HG03280 (cell line): ENCODE results near the gene CFAP410.
"Not testable (repeated sequence)": the region's sequence is repeated elsewhere in the genome, so short reads cannot be mapped to it uniquely, and the experiment has no call there.

Experiments
- ATAC-seq: cut with Tn5 transposase; IDR thresholded peaks from one replicate; pipeline ENCODE4 v1.9.1; 2021; ENCODE audit warnings: mild to moderate bottlenecking, moderate library complexity; ENCODE audit not compliant: unreplicated experiment

Gene CFAP410

DNA sequence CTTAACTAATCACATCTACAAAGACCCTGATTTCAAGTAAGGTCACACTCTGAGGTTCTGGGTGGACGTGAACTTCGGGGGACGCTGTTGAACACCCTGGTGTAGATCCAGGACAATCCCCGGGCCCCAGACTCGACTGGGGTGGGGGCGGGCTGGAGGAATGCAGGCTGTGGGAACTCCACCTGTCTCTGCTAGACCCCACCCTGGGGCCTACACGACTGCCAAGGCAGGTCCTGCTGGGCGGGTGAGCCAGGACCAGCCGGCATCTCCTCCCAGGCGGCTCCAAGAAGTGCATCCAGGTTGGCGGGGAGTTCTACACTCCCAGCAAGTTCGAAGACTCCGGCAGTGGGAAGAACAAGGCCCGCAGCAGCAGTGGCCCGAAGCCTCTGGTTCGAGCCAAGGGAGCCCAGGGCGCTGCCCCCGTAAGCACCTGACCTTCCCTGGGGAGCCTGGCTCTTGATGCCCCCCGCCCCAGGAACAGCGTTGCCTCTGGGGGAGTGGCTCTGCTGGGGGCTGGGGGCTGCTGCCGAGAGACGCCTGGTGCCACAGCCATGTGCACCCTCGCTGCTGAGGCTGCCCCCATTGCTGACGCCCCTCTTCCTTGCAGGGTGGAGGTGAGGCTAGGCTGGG, 49.7 kb downstream of the CFAP410 start:
- ATAC-seq = no peak

DNA sequence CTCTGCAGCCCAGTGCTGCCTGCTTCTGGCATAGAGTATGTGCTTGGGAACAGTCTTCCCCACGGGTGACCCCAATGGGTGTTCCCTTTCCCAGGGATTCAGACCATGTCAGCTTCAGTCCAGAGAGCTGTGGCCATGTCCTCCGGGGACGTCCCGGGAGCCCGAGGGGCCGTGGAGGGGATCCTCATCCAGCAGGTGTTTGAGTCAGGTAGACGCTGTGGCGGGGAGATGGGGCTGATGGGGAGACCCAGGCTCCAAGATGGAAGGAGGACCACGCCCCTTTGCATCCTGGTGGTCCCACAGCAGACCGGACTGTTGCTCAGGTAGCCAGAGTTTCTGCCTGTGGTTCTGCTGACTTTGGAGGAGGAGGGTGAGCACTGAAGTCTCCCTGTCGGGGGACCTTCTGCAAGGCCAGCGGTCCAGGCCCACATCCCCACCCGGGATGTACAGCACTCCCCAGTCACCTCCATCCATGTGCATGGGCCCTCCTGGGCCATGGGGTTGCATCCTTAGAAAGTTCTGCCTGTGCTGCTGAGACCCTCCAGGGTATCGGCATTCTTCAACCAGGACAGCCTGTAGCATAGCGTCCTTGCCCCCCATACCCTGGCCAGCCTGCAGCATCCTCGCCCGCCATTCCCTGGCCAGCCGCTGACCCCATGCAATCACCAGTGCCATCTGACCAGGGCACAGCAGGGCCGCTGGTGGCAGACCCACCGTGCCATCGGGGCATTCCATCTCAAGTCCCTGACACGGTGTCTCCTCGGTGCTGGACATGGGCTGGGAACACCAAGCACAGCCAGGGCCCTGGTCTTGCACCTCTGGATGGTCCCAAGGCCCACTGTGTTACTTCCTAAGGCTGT, 50.7 kb downstream of the CFAP410 start:
- ATAC-seq = no peak

- no peak for ATAC-seq
Observed at GRCh38 chr21:44286716-44287632, 52.2 kb downstream of the CFAP410 start.

GRCh38 chr21:44286086-44286715, 53.0 kb downstream of the CFAP410 start:
- no peak for ATAC-seq

DNA sequence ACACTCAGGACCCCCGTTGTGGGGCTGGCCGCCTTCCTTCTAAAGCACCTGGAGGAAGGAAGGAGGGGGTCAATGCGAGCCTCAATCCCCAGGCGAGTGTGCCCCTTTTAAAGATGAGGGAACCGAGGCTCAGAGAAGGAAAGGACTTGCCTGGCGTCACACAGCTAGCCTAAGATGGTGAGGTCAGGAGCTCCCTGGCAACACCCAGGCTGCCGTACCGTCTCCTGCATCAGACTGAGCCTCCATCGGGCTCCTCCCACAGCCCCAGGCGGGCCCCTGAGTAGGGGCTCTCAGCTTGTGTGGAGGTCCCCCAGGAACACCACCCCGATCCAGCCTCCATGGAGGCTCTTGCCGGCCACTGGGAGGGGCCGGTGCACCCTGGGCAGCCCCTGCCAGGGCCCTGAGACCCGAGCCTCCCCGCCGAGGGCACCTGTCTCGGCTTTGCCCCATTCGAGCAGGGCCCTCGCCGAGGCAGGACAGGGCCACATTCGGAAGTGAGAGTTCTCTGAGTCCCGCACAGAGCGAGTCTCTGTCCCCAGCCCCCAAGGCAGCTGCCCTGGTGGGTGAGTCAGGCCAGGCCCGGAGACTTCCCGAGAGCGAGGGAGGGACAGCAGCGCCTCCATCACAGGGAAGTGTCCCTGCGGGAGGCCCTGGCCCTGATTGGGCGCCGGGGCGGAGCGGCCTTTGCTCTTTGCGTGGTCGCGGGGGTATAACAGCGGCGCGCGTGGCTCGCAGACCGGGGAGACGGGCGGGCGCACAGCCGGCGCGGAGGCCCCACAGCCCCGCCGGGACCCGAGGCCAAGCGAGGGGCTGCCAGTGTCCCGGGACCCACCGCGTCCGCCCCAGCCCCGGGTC, 53.8 kb downstream of the CFAP410 start, which contains the start of gene AIRE:
AIRE (plus strand) TSS at position 739 of the 855 bp plus-strand sequence. CDS start 131 bp downstream, outside the sequence.
- no peak for ATAC-seq

DNA sequence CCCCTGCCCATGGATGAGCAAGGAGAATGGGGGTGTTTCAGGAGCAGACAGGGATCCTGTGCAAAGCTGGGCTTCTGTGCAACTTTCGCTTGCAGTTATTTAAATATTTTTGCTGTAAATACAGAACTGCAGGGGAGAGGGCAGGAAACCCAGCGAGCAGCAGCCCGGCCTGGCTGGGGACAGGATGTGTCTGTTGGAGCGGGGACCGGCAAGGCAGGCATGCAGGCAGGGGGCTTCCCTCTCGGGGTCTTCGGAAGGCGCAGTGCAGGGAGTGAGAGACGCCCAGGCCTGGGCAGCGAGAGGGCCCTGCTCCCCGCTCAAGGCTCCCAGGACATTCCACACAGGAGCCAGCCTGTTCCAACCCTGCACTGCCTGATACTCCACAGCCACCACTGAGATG, 55.2 kb downstream of the CFAP410 start:
- ATAC-seq = no peak

DNA sequence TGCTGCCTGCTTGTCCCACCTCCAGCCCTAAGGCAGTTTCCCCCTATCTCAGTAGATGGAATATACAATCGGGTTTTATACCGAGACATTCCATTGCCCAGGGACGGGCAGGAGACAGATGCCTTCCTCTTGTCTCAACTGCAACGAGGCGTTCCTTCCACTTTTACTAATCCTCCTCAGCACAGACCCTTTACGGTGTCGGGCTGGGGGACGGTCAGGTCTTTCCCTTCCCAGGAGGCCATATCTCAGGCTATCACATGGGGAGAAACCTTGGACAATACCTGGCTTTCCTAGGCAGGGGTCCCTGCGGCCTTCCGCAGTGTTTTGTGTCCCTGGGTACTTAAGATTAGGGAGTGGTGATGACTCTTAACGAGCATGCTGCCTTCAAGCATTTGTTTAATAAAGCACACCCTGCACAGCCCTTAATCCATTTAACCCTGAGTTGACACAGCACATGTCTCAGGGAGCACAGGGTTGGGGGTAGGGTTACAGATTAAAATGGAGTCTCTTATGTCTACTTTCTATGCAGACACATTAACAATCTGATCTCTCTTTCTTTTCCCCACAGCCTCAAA, 55.9 kb downstream of the CFAP410 start:
- not testable (repeated sequence) for ATAC-seq

DNA sequence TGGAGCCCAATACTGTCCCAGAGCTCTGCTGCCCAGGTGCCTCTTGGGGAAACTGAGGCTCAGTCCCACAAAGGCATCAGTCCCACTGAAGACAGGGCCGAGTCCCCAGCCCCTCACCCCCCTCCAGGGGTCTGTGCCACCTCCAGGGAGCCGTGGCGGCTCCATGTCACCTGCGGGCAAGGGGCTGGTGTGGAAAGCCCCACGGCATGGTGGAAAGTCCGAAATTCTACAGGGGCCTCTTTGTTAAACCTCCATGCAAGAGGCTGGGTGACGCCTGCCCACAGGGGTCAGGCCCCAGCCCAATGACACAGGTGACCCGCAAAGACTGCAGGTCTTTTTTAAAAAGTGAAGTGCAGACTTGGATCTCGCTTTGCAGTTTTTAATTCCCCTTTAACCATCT, 56.8 kb downstream of the CFAP410 start:
- no peak for ATAC-seq

- no peak for ATAC-seq
Observed at GRCh38 chr21:44281801-44282200, 57.4 kb downstream of the CFAP410 start.

DNA sequence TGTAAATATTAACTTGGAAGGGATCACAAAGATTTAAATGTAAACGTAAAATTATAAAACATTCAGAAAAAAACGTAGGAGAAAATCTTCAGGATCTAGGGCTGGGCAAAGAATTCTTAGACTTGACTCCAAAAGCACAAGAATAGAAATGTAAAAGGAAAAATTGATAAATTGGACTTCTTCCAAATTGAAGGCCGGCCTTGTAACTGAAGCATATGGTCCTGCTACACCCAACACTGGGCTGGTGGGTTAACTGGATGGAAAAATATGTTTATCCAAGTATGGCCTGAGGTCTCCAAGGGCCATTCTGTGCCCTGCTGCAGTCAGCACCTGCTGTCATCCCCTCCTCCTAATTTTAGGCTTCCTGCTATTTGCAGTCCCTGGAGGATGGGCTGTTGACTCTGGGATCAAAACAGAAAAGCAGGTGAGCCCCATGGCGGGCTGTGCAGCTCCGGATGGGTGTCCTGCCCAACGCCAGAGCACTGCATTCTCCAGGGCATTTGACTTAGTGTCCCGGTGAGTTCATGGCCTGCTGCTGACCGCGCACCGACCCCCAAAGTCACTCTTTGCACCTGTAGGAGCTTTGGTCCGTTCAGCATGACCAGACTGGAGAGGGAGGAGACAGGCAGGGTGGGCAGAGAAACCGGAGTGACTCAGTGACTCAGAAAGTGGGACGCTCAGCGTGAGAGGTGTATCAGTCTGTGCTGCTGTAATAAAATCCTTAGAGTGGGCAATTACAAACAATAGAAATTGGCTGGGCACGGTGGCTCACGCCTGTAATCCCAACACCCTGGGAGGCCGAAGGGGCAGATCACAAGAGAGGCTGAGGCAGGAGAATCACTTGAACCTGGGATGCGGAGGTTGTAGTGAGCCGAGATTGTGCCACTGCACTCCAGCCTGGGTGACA, 59.6 kb downstream of the CFAP410 start:
- no peak for ATAC-seq
